WTC11 (cell line): ENCODE data around the gene DENND5A. TPM values are rescaled to one million over a fixed set of nuclear protein-coding genes. Genes with fewer than 3 reads are reported as not detected.

ENCODE experiments used
- ATAC-seq: fragments of 200-7000 bp; cut with Tn5 transposase; 2 replicates; pipeline ENCODE4 v1.10.0; 2021; ENCODE audit warnings: mild to moderate bottlenecking, moderate library complexity
- CTCF ChIA-PET: fragments of 300-600 bp; sonication (Branson Sonifier 250); formaldehyde crosslinking; loops from one replicate; lab custom pipeline; 2021; ENCODE audit warnings: antibody characterized with exemption; lab: Charles Lee
- POLR2A ChIA-PET: fragments of 350-600 bp; sonication (Branson Sonifier 250); formaldehyde crosslinking; loops from one replicate; lab custom pipeline; 2021; ENCODE audit warnings: antibody characterized with exemption; lab: Charles Lee
- DNase-seq: peaks from one replicate; pipeline ENCODE4 v3.0.0; 2021; ENCODE audit warnings: low spot score
- H3K27ac Mint-ChIP-seq: 2 replicates; pipeline ENCODE4 v1.8.0; 2021; ENCODE audit warnings: mixed read lengths
- H3K27me3 Mint-ChIP-seq: 2 replicates; pipeline ENCODE4 v1.8.0; 2021; ENCODE audit warnings: low read depth, mild to moderate bottlenecking, moderate library complexity, mixed read lengths
- H3K36me3 Mint-ChIP-seq: 2 replicates; pipeline ENCODE4 v1.8.0; 2021; ENCODE audit warnings: mixed read lengths
- H3K4me1 Mint-ChIP-seq: 2 replicates; pipeline ENCODE4 v1.8.0; 2022; ENCODE audit warnings: mixed read lengths
- H3K4me3 Mint-ChIP-seq: 2 replicates; pipeline ENCODE4 v1.8.0; 2021; ENCODE audit warnings: mild to moderate bottlenecking, moderate library complexity, mixed read lengths
- H3K9me3 Mint-ChIP-seq: 2 replicates; pipeline ENCODE4 v1.8.0; 2021; ENCODE audit warnings: mixed read lengths
- ATF3 ChIP-seq: sonication (generic); formaldehyde crosslinking; conservative IDR thresholded peaks from 2 replicates; pipeline ENCODE4 v1.8.1; 2022; ENCODE audit warnings: mild to moderate bottlenecking, missing genetic modification reagents
- CTCF ChIP-seq: fragments of 200-600 bp; IDR thresholded peaks from 2 replicates; pipeline ENCODE4 v1.8.0; 2022; ENCODE audit warnings: antibody characterized with exemption
- E2F5 ChIP-seq: sonication (generic); formaldehyde crosslinking; IDR thresholded peaks from 2 replicates; pipeline ENCODE4 v1.8.1; 2022; ENCODE audit warnings: mild to moderate bottlenecking, moderate library complexity, missing genetic modification reagents
- FOXJ3 ChIP-seq: sonication (generic); formaldehyde crosslinking; IDR thresholded peaks from 2 replicates; pipeline ENCODE4 v1.9.0; 2021; ENCODE audit warnings: missing genetic modification reagents, mild to moderate bottlenecking, borderline replicate concordance
- GRHL2 ChIP-seq: fragments of 250-450 bp; sonication (Bioruptor Pico); IDR thresholded peaks from 2 replicates; pipeline ENCODE4 v1.8.0; 2022; ENCODE audit warnings: mild to moderate bottlenecking, moderate library complexity; ENCODE audit not compliant: insufficient replicate concordance, severe bottlenecking
- IRF2 ChIP-seq: sonication (generic); formaldehyde crosslinking; IDR thresholded peaks from 2 replicates; pipeline ENCODE4 v1.8.0; 2022; ENCODE audit warnings: low read depth, missing genetic modification reagents, borderline replicate concordance
- NFE2L1 ChIP-seq: sonication (generic); formaldehyde crosslinking; IDR thresholded peaks from 2 replicates; pipeline ENCODE4 v1.8.1; 2023; ENCODE audit warnings: missing genetic modification reagents
- PREB ChIP-seq: sonication (generic); formaldehyde crosslinking; IDR thresholded peaks from 2 replicates; pipeline ENCODE4 v1.8.1; 2022; ENCODE audit warnings: mild to moderate bottlenecking, missing genetic modification reagents, moderate library complexity, borderline replicate concordance
- TP53 ChIP-seq: sonication (generic); formaldehyde crosslinking; IDR thresholded peaks from 2 replicates; pipeline ENCODE4 v1.8.1; 2023; ENCODE audit warnings: mild to moderate bottlenecking, missing genetic modification reagents
- ZNF121 ChIP-seq: sonication (generic); formaldehyde crosslinking; IDR thresholded peaks from 2 replicates; pipeline ENCODE4 v1.8.0; 2023; ENCODE audit warnings: missing genetic modification reagents
- ZNF219 ChIP-seq: sonication (generic); formaldehyde crosslinking; IDR thresholded peaks from 2 replicates; pipeline ENCODE4 v1.8.0; 2023; ENCODE audit warnings: missing genetic modification reagents, mild to moderate bottlenecking, borderline replicate concordance
- ZNF317 ChIP-seq: sonication (generic); formaldehyde crosslinking; IDR thresholded peaks from 2 replicates; pipeline ENCODE4 v1.8.1; 2023; ENCODE audit warnings: low read depth, mild to moderate bottlenecking, moderate library complexity, missing genetic modification reagents, borderline replicate concordance
- ZNF423 ChIP-seq: fragments of 250-450 bp; sonication (Bioruptor Pico); IDR thresholded peaks from 2 replicates; pipeline ENCODE4 v2.1.2; 2022; ENCODE audit warnings: mild to moderate bottlenecking, moderate library complexity
- ZNF532 ChIP-seq: fragments of 250-450 bp; sonication (Bioruptor Pico); IDR thresholded peaks from 2 replicates; pipeline ENCODE4 v1.9.0; 2021; ENCODE audit warnings: mild to moderate bottlenecking, borderline replicate concordance
- total RNA-seq: library from RNA; stranded (reverse); gene quantifications from 3 replicates; pipeline ENCODE4 v1.2.3, GENCODE V29; 2021
- TF ChIP-seq, protein P1 (sequence below): sonication (generic); formaldehyde crosslinking; IDR thresholded peaks from 2 replicates; pipeline ENCODE4 v1.8.0; 2022; ENCODE audit warnings: missing genetic modification reagents
- TF ChIP-seq, protein P2 (sequence below): sonication (generic); formaldehyde crosslinking; IDR thresholded peaks from 2 replicates; pipeline ENCODE4 v1.8.0; 2023; ENCODE audit warnings: mild to moderate bottlenecking, missing genetic modification reagents

Gene DENND5A
- total RNA-seq, 1 experiment from 2014 or later = 69.3 TPM

GRCh38 chr11:9130297-9130696, 134.9 kb downstream of the DENND5A start:
- Mint-ChIP-seq H3K27me3 (no peaks in the 10 kb centered on the region), H3K9me3 (peaks cover 10% of the 10 kb centered on the region), H3K4me3 (no peak overlapping the region), H3K4me1 (peaks cover 15% of the 10 kb centered on the region), H3K27ac (no peak overlapping the region), H3K36me3 (peaks cover 8% of the 10 kb centered on the region)
- POLR2A ChIA-PET = no interaction called here
- no peak for DNase-seq
- TF ChIP-seq ZNF121 (CRISPR knock-in tag) = no peak
- CTCF ChIA-PET = interaction anchor here (0.6 to 1.4 kb wide), 9 partner anchors 10 to 404 kb away, joined by 3 to 12 read pairs (median 4); no protein-coding TSS in a partner anchor
- ATAC-seq = no peak

DNA sequence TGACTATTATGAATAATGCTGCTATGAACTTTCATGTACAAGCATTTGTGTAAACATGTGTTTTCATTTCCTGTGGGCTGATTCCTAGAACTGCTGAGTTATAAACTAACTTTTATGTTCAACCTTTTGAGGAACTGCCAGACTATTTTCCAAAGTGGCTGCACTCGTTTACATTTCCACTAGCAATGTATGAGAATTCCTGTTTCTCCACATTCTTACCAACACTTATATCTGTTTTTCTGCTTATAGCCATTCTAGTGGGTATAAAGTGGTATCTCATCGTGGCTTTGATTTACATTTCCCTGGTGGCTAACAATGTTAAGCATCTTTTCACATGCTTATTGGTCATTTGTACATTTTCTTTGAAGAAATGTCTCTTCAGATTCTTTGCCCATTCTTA, 138.5 kb downstream of the DENND5A start:
- DNase-seq = no peak
- ATAC-seq = no peak
- ChIA-PET POLR2A (no interaction called here), CTCF (no interaction called here)
- TF ChIP-seq E2F5 (CRISPR knock-in tag) (no peak), IRF2 (CRISPR knock-in tag) (no peak), ZNF219 (CRISPR knock-in tag) (no peak), ZNF317 (CRISPR knock-in tag) (no peak), ZNF121 (CRISPR knock-in tag) (no peak), PREB (no peak), ZNF532 (CRISPR knock-in tag) (no peak), TP53 (CRISPR knock-in tag) (no peak), NFE2L1 (CRISPR knock-in tag) (no peak), CTCF (no peak), ATF3 (CRISPR knock-in tag) (no peak), ZNF423 (CRISPR knock-in tag) (no peak), GRHL2 (no peak), FOXJ3 (CRISPR knock-in tag) (no peak)
- TF ChIP-seq, protein P1, sequence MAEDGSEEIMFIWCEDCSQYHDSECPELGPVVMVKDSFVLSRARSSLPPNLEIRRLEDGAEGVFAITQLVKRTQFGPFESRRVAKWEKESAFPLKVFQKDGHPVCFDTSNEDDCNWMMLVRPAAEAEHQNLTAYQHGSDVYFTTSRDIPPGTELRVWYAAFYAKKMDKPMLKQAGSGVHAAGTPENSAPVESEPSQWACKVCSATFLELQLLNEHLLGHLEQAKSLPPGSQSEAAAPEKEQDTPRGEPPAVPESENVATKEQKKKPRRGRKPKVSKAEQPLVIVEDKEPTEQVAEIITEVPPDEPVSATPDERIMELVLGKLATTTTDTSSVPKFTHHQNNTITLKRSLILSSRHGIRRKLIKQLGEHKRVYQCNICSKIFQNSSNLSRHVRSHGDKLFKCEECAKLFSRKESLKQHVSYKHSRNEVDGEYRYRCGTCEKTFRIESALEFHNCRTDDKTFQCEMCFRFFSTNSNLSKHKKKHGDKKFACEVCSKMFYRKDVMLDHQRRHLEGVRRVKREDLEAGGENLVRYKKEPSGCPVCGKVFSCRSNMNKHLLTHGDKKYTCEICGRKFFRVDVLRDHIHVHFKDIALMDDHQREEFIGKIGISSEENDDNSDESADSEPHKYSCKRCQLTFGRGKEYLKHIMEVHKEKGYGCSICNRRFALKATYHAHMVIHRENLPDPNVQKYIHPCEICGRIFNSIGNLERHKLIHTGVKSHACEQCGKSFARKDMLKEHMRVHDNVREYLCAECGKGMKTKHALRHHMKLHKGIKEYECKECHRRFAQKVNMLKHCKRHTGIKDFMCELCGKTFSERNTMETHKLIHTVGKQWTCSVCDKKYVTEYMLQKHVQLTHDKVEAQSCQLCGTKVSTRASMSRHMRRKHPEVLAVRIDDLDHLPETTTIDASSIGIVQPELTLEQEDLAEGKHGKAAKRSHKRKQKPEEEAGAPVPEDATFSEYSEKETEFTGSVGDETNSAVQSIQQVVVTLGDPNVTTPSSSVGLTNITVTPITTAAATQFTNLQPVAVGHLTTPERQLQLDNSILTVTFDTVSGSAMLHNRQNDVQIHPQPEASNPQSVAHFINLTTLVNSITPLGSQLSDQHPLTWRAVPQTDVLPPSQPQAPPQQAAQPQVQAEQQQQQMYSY (CRISPR knock-in tag) = no peak
- TF ChIP-seq, protein P2, sequence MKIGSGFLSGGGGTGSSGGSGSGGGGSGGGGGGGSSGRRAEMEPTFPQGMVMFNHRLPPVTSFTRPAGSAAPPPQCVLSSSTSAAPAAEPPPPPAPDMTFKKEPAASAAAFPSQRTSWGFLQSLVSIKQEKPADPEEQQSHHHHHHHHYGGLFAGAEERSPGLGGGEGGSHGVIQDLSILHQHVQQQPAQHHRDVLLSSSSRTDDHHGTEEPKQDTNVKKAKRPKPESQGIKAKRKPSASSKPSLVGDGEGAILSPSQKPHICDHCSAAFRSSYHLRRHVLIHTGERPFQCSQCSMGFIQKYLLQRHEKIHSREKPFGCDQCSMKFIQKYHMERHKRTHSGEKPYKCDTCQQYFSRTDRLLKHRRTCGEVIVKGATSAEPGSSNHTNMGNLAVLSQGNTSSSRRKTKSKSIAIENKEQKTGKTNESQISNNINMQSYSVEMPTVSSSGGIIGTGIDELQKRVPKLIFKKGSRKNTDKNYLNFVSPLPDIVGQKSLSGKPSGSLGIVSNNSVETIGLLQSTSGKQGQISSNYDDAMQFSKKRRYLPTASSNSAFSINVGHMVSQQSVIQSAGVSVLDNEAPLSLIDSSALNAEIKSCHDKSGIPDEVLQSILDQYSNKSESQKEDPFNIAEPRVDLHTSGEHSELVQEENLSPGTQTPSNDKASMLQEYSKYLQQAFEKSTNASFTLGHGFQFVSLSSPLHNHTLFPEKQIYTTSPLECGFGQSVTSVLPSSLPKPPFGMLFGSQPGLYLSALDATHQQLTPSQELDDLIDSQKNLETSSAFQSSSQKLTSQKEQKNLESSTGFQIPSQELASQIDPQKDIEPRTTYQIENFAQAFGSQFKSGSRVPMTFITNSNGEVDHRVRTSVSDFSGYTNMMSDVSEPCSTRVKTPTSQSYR (CRISPR knock-in tag) = no peak
- peaks cover 8% of the 10 kb centered on the region for H3K36me3 Mint-ChIP-seq
- H3K4me3 Mint-ChIP-seq = no peak overlapping the region
- no peaks in the 10 kb centered on the region for H3K27me3 Mint-ChIP-seq
- no peak overlapping the region for H3K27ac Mint-ChIP-seq
- peaks cover 27% of the 10 kb centered on the region for H3K4me1 Mint-ChIP-seq
- peaks cover 14% of the 10 kb centered on the region for H3K9me3 Mint-ChIP-seq
